Breast epithelium (tissue), 4 donors: ENCODE measurements around the gene SLC25A6. TPM values are rescaled to one million over a fixed set of nuclear protein-coding genes. Genes with fewer than 3 reads are reported as not detected.
A peak's percentile ranks its signal among the peaks of the same experiment; 100 is the strongest.

Experiments
- DNase-seq, 2 donors: peaks; one replicate each; pipeline ENCODE4 v3.0.0-alpha.2; 2019; ENCODE audit warnings: low spot score in 2 of 2
- H3K27ac ChIP-seq, 2 donors: fragments of 200-600 bp; sonication (generic) in 1 of 2; one replicate each; pipeline ENCODE4 v1.5.1; 2016 to 2019; ENCODE audit warnings: mild to moderate bottlenecking in 1 of 2
- H3K27me3 ChIP-seq, 2 donors: fragments of 200-600 bp; sonication (generic) in 1 of 2; one replicate each; pipeline versions ENCODE4 v1.5.1 to v1.6.0; 2017 to 2019; ENCODE audit warnings: control low read depth in 1 of 2, mild to moderate bottlenecking in 1 of 2
- H3K36me3 ChIP-seq: fragments of 200-600 bp; one replicate; pipeline ENCODE4 v1.5.1; 2019
- H3K4me1 ChIP-seq, 2 donors: fragments of 200-600 bp; sonication (generic); one replicate each; pipeline ENCODE4 v1.5.1; 2016 to 2019; ENCODE audit warnings: control low read depth in 1 of 2
- H3K4me3 ChIP-seq, 3 donors: fragments of 200-600 bp; sonication (generic); 1 replicate in 2 of 3; 2 replicates in 1 of 3; pipeline ENCODE4 v1.5.1; 2016 to 2019; ENCODE audit warnings: mild to moderate bottlenecking in 3 of 3, moderate library complexity in 2 of 3
- H3K9me3 ChIP-seq, 2 donors: fragments of 200-600 bp; sonication (generic) in 1 of 2; one replicate each; pipeline ENCODE4 v1.5.1; 2016 to 2019; ENCODE audit warnings: control low read depth in 1 of 2
- CTCF ChIP-seq, 3 donors: fragments of 450-650 bp; IDR thresholded peaks; one replicate each; pipeline ENCODE4 v1.5.1; 2016 to 2017; ENCODE audit warnings: antibody characterized with exemption in 3 of 3, mild to moderate bottlenecking in 3 of 3, moderate library complexity in 3 of 3
- POLR2A ChIP-seq: fragments of 450-650 bp; IDR thresholded peaks from one replicate; pipeline ENCODE4 v1.6.1; 2016; ENCODE audit warnings: antibody characterized with exemption, mild to moderate bottlenecking, moderate library complexity
- POLR2AphosphoS5 ChIP-seq, 3 donors: sonication (generic); formaldehyde crosslinking; IDR thresholded peaks; one replicate each; pipeline ENCODE4 v1.6.1; 2017; ENCODE audit warnings: antibody characterized with exemption in 3 of 3
- intact Hi-C: fragments of 100-400 bp; cut with DNase I; formaldehyde crosslinking; loops from one replicate; pipeline ENCODE4 v1.15.1; 2023; ENCODE audit warnings: low total_unique reads
- total RNA-seq, 3 donors: library from RNA; depleted of rRNA; stranded (reverse); fragments of >200 nt; gene quantifications; one replicate each; pipeline ENCODE4 v1.1.0, GENCODE V29; 2016

Gene SLC25A6
- total RNA-seq, 3 donors from 2014 or later: 306 to 401 (median 351) TPM

- intact Hi-C loops: no loop called here
- Histone ChIP-seq H3K27me3 (no peaks in the 10 kb centered on the region), H3K9me3 (peaks cover 0 to 13% of the 10 kb centered on the region in 2 donors), H3K4me1 (no peaks in the 10 kb centered on the region), H3K27ac (peak overlapping the region in 1 of 2 donors; percentile 21), H3K36me3 (no peaks in the 10 kb centered on the region), H3K4me3 (peak overlapping the region; percentile 37 to 56 (median 44))
- no peak for TF ChIP-seq POLR2AphosphoS5 (IDR thresholded peaks at IDR 0.05)
- no peak for TF ChIP-seq POLR2A
- TF ChIP-seq CTCF (IDR thresholded peaks at IDR 0.05): no peak
- DNase-seq: no peak
Observed at GRCh38 chrX:1336948-1337779, 54.7 kb downstream of the SLC25A6 start.

- TF ChIP-seq CTCF (IDR thresholded peaks at IDR 0.05) (no peak), POLR2A (no peak), POLR2AphosphoS5 (IDR thresholded peaks at IDR 0.05) (no peak)
- intact Hi-C loops: no loop called here
- no peak for DNase-seq
Observed at GRCh38 chrX:1336331-1336943, 55.5 kb downstream of the SLC25A6 start, which contains the start of gene IL3RA. Gene IL3RA, plus strand, starts transcription at chrX:1336785. Its CDS starts 4,981 bp downstream, at chrX:1341766.

More at GRCh38 chrX:1336331-1336943, 55.5 kb downstream of the SLC25A6 start, which contains the start of gene IL3RA:
- Histone ChIP-seq H3K4me1 (no peaks in the 10 kb centered on the region), H3K27me3 (no peaks in the 10 kb centered on the region), H3K36me3 (no peaks in the 10 kb centered on the region), H3K4me3 (peak within 1 kb of the TSS; percentile 37 to 56 (median 44)), H3K9me3 (peaks cover 0 to 13% of the 10 kb centered on the region in 2 donors), H3K27ac (peak within 1 kb of the TSS in 1 of 2 donors; percentile 21)

Other genes with a start within 250 kb of the SLC25A6 start
- gene CRLF2, start 179.5 kb downstream of the SLC25A6 start, total RNA-seq: under 1 TPM in 2 of 3 donors, not detected in 1; 0.88 to 0.96 TPM
- 10 to 100 TPM in 2 of 3 donors, 1 to 10 TPM in 1; 7.3 to 49.3 (median 11.8) TPM for gene CSF2RA, start 123.3 kb downstream of the SLC25A6 start, total RNA-seq
- 1 to 10 TPM; 2.9 to 7.5 (median 7.4) TPM for gene IL3RA, start 55.3 kb downstream of the SLC25A6 start, total RNA-seq
- gene ASMTL, start 60.8 kb upstream of the SLC25A6 start, total RNA-seq: 10 to 100 TPM; 22.8 to 29.1 (median 28.2) TPM
- 1 to 10 TPM; 1.3 to 3.2 (median 1.5) TPM for gene P2RY8, start 145.1 kb upstream of the SLC25A6 start, total RNA-seq
- gene AKAP17A, start 199.5 kb upstream of the SLC25A6 start, total RNA-seq: 10 to 100 TPM; 32.2 to 62.3 (median 56.3) TPM
- not detected for gene ASMT, start 222.9 kb upstream of the SLC25A6 start, total RNA-seq